GM21423 (cell line): ENCODE data around the gene CBX1.
"Not testable (repeated sequence)": the region's sequence is repeated elsewhere in the genome, so short reads cannot be mapped to it uniquely, and the experiment has no call there.

Experiments
- ATAC-seq: cut with Tn5 transposase; IDR thresholded peaks from one replicate; pipeline ENCODE4 v1.9.1; 2021; ENCODE audit warnings: mild to moderate bottlenecking, moderate library complexity; ENCODE audit not compliant: unreplicated experiment

Gene CBX1

DNA sequence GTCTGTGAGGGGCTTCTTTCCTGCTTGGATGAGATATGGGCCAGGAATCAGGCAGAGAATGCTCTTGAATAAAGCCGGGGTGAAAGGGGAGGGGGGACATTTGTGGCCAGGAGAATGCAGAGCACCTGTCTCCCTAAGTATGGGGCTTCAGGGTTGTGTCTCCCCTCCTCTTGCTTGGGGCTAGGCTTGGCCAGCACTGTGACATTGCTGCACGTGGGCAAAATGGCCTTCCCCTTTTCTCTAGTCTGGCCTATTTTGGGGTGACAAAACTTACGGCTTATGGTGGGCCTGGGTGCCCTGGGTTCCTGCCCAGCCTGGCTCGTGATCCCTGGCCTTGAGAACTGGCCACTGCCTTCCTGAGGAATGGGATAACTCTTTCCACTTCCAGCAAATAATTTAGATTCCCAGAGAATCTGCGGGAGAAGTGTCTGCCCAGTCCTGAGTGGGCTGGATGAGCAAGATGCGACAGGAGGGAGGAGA lies 47.5 kb downstream of the CBX1 start:
- ATAC-seq = no peak

DNA sequence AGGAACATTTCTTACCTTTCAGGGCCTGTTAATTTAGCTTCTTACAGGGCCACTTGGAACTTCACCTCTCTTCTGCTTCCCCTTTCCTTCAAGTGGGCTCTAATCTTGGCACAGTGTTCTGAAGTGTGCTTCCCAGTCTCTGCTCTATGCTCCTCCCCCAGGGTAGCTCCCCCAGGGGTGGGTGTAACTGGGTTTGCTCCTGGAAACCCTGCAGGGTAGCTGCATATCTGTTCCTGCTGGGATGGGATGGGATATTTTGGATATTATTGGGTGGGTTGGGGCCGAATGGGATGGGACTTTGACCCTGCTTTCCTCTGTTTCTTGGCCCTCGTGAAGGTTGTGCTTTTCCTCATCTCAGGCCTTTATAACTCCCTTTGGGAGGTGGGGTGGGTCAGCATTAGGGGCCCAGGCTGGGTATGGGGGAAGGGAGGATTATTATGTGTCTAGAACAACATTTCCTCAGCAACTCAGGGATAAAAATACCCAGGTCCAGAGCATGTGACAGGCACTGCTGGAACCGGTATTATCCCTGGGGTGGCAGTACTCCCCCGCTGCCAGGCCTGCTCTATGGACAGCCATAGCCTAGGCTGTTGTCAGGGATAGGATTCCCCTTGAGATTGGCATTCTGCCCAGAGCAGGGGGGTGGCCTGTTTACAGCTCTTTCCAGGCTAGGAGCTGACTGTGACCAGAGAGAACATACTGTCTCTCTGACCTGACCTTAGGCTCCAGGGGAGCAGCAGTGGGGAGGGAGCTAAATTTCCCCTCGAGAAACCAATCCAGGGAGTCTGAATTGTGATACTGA lies 48.1 kb downstream of the CBX1 start:
- no peak for ATAC-seq

DNA sequence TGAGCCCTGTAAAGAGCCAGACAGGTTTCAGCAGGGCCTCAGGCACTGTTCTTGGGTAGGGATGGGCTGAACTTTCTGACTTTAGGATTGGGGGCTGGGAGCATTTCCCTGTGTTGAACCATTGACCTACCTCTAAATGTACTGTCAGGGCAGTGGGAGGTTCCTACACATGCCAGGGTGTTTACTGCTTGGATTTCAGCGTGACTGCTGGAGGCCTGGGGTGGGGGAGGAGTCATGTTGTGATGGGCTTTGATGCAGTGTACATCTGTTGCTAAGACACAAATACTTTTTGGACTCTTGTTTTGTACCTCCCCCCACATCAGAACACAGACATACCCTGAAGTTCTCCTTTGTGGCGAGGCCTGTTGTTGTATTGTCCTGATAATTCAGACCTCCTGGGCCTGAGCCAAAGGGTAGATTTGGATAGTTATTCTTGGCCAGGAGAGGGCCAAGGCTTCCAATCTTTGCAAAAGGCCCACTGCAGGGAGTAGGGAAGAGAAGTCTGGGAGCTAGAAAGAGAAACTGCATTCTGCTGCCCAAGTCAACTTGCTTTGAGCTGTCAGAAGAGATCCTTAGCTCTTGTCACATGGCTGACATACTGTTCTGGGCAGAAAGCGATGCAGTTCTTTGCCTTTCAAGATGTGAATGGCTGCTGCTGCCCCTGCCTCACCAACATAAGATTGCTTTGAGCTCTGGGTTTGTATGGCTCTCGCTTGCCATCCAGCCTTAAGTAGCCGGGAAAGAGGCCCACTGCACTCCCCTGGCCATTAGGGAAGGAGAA lies 49.4 kb downstream of the CBX1 start:
- no peak for ATAC-seq

DNA sequence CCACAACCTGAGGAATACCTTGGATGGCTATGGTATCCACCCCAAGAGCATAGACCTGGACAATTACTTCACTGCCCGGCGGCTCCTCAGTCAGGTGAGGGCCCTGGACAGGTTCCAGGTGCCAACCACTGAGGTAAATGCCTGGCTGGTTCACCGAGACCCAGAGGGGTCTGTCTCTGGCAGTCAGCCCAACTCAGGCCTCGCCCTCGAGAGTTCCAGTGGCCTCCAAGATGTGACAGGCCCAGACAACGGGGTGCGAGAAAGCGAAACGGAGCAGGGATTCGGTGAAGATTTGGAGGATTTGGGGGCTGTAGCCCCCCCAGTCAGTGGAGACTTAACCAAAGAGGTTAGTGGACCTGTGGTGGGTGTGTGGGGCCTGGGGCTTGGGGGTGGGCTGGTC lies 50.0 kb downstream of the CBX1 start:
- ATAC-seq = no peak

DNA sequence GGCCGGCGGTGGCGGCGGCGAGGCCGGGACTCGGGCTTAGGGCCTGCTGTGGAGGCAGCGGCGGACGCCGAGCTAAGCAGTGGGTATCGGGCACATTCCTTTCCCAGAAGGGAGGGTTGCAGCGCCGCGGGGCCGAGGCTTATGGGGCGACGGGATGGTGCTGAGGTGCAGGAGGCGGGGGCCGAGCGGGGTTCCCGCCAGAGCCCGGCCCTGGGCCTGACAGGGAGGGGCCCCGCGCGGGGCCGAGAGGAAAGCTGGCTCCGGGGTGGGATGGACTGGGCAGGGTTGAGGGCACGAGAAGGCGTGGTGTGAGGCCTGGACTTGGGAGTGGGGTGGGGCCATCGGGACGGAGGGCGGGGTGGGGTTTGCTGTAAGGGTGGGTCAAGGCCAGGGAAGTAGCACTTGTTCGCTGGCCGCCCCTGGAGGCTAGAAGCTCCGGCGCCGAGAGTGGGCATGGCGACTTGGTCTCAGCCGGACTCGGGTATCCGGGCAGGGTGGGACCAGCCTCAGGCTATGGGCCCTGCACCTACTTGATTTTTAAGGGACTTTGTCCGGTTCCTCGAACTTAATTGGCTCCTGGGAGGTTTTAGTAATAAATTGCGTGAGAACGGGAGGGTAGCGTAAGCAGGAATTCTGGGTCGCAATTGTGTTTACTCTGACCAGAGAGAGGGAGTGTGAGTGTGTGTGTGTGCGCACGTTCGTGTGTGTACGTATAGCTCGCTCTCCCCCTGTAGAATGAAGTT lies 52.7 kb downstream of the CBX1 start:
- peak; percentile 31 for ATAC-seq

DNA sequence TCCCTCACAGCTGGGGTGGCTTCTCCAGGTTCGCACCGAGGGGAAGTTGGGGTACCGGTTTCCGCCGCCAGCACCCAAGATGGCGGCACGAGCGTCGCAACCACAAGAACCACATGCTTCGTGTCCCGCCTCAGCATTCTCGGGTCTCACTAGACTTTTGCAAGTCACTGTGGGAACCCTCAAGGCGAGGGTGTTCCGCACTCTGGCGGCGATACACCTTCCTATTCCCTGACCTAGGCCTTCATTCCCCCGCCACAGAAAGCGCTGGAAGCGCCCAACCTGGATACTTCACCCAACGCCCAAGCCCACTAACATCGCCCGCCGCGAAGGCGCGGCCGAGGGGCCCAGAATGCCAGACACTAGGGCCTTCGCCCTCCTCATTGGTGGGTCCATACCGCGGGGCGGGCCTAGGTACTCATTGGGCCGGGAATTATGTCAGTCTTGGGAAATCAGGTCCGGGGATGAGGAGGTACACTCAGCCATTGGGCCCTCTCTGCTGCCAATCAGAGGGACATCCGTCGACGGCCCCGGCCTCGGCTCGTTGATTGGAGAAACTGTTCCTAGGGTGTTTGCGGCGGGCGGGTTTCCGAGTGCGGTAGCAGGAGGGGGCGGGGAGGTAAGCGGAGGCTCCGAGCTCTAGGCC lies 53.4 kb downstream of the CBX1 start, which contains the start of gene NFE2L1:
TSS of gene NFE2L1 (plus strand) at position 619 of the 643 bp plus-strand sequence. CDS start 2,760 bp downstream, outside the sequence.
- peak; percentile 90 for ATAC-seq

DNA sequence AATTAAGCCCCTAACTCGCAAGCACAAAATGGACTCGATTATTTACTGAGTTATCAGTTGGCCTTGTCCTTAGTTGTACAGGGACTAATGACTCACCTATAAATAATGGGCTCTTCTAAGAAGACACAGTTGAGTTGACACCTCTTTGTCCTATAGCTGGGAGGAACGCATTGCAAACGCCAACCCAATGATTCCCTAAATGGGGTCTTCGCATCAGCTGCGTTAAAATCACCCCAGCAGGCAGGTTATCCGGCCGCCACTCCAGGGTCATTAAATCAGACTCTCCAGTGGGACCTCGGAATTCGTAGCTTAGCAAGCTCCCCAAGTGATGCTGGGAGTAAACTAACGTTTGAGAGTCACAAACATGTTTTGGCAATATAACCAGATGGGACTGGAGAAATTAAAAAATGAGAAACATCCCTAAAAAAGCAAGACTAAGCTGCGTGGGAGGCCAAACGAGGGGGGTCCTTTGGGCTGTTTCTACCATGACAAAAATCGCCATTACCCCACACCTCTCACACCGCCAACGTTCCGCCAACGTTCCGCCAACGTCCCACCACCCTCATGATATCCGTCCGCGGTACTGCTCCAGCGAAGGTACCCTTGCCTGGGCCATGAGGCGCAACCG lies 54.1 kb downstream of the CBX1 start:
- no peak for ATAC-seq

DNA sequence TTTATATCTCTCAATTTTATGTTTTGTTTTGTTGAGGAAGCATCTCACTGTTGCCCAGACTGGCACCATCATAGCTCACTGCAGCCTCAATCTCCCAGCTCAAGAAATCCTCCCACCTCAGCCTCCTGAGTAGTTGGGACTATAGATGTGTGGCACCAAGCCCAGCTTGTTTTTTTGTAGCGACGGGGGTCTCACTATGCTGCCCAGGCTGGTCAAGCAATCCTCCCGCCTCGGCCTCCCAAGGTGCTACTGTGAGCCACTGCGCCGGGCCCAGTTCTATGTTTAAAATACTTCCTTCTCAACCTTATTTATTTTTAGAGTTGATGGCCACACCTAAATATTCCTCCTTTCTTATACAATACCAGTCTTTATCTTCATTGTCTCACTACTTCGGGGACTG lies 55.0 kb downstream of the CBX1 start:
- no peak for ATAC-seq

DNA sequence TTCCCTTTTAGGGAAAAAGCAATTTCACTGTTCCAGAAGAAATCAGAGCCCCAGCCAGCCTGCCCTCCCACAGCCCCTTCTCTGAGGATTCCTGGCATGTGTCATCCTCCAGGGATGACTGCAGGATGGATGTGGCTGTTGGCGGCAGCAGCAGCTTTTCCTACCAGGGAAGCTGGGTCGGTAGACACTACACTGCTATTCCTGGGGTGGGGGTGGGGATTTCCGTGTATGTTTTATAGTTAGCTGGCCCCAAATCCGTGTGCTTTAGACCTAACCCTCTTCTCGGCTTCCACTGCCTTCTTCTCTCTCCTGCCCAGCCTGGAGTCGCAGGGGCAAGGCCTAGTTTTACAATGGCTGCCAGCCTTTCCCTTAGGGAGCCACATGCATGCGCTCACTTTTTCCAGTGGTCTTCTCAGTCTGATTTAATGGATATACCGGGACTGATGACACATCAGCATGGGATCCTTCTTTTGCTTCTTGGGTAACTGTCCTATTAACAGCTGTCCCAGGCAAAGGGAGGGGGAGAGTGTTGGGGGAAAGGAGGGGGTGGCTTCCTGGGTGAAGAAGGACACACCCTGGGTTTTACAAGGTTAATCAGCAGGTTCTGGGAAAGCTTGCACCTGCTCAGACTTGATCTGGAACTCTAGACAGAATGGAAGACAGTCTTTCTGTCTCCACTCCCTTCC lies 55.8 kb downstream of the CBX1 start:
- no peak for ATAC-seq

DNA sequence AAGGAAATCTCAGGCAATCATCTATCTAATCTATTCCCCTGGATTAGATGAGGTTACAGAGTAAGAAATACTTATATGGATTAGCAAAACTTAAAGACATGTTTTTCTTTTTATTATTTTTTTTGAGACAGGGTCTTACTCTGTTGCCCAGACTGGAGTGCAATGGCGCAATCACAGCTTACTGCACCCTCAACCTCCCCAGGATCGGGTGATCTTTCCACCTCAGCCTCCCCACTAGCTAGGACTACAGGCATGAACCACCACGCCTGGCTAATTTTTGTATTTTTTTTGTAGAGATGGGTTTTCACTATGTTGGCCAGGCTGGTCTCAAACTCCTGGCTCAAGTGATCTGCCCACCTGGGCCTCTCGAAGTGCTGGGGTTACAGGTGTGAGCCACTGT lies 56.4 kb downstream of the CBX1 start:
- ATAC-seq = no peak

DNA sequence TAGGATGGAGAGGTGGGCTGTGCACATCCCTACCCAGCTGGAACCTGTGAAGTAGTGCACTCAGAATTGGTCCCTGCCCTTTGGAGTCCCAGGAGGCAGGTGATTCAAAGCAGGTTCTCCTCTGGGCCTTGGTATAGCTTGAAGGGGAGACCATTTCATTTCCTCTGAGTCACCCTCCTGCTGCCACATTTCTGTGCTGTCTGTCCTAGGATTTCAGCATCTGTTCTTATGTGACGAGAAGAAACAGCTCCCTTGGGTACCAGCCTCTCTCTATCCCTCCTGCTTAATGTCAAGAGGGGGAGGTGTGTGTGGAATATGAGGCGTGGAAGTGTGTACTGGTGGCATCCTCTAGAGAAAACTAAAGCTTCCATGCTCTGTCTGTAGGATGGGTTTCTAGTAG lies 58.1 kb downstream of the CBX1 start:
- ATAC-seq = no peak

DNA sequence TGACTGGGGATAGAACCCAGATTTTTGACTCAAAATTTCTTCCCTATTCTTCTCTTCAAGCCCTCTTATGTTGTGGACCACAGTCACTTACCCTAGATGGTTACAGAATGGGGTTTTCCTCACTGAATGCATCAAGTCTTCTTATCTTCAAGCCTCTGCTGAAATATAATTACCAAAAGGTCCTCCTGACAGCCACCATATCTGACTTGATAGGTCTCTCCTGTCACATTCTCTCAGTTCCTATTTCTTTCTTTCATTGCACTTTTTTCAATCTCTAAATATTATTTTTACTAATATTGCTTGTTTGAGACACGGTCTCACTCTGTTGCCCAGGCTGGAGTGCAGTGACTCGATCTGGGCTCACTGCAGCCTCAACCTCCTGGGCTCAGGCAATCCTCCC lies 62.6 kb downstream of the CBX1 start:
- no peak for ATAC-seq

DNA sequence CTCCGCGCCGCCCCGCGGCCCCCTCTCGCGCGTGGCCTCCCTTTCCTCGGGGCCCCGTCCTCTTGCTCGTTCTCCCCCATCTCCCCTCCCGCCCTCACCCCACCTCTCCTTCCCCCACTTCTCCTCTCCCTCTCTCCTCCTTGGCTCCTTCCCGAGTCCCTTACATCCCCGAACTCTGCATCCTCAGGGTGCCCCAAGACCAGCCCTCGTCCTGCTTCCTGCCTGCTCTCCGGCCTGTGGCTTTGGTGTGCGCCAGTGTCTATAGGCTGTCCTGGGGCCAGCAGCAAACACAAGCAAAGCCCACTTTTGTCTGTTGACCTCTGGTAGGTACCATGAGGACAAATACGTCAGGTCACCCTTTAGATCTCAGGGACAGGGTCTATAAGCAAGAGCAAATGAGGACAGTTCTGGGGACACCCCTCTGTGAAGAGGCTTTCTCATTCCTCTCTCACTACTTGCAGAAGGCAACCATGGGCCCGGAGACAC lies 63.4 kb downstream of the CBX1 start:
- no peak for ATAC-seq

DNA sequence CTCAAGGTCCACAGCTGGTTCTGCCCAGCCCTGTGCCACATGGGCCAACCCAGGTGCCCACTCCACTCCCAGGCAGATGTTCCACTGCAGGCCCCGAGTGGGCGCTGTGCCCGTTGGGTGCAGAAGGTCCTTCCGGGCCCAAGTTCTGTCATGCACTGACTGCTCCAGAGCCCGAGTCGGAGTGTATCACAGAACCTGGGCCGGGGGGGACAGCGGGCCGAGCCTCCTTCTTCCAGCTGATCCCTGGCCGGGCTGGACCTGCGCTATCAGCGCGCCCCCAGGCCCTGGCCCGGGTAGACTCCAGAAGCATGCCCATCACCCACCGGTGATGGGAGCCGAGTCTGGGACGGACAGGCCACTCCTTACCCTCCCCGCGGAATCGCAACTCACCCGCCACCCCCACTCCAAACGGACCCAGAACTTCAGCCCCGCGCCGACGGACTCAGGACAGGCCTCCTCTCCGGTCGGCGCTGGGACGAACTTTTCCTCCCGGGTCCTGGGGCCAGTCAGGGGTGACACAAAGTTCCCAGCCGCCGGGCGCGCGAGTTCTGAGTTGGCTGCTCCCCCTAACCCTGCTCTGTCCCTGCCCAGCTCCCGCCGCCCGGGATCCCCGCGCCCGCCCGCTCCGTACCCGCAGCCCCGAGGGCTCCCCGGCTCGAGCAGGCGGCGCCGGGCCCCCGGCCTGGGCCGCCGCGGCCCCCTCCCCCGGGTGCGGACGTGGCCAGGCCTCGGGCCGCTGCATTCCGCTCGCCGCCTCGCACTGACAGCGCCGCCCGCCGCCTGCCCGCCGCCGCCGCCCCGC lies 64.0 kb downstream of the CBX1 start, which contains the start of gene COPZ2:
TSS of gene COPZ2 (minus strand) at position 762 of the 802 bp plus-strand sequence. CDS start at position 742, 20 bp downstream.
- ATAC-seq = no peak

DNA sequence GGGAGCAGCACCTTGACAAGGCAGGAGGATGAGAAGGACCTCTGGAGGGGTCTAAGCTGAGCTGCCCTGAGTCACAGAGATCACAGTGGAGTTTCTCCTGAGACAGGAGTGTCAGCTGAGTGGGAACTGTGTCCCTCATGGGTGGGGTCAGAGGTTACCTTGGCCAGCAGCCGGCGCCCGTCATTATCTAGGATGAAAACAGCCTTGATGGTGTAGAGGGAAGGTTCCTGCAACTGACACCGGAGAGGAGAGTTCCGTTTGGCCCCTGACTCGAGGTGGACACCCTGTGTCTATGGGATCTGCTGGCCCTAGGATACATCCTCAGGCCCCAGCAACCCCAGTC lies 64.6 kb downstream of the CBX1 start:
- ATAC-seq = no peak

DNA sequence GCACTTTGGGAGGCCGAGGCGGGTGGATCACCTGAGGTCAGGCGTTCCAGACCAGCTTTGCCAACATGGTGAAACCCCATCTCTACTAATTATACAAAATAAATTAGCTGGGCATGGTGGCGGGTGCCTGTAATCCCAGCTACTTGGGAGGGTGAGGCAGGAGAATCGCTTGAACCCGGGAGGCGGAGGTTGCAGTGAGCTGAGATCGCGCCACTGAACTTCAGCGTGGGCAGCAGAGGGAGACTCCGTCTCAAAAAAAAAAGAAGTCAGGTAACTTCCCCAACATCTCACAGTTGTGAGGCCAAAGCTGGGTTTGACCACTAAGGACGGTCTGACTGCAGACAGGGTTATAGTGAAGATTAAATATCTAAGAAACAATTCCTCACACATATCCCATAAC lies 66.5 kb downstream of the CBX1 start:
- not testable (repeated sequence) for ATAC-seq

DNA sequence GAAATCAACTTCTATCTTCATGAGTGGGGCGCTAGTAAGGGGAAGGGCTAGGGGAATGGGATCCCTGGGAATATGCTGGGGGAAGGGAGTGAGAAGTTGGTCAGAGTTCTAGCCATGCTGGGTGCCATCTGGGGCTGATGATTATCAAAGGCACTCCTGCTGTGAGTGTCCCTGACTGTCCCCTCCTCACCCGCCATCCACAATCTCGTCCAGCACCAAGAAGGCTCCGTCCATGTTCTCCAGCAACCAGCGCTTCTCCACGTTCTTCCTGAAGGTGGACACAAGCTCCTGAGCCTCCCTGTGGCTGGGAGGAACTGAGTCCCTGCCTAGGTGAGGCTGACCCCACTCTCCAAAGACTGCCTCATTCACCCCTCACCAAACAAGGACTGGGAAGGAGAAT lies 69.3 kb downstream of the CBX1 start:
- no peak for ATAC-seq

DNA sequence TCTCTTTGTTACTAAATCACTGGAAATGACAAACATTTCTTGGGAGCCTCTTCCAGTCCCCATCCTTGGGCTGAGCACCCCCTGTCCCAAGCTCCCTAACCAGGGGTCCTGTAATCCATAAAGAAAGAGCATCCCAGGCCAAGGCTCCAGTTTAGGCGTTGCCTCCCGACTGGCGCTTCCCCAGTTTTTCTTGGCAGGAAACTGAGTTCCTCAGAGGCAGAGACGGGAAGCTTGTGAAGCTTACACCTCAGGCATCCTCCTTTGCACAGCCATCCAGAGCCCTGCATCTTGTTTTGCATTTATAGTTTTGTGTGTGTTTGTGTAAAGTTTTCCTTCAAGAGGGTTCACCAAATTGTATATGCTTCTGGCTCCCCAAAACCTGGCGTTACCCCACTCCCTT lies 70.7 kb downstream of the CBX1 start:
- no peak for ATAC-seq

DNA sequence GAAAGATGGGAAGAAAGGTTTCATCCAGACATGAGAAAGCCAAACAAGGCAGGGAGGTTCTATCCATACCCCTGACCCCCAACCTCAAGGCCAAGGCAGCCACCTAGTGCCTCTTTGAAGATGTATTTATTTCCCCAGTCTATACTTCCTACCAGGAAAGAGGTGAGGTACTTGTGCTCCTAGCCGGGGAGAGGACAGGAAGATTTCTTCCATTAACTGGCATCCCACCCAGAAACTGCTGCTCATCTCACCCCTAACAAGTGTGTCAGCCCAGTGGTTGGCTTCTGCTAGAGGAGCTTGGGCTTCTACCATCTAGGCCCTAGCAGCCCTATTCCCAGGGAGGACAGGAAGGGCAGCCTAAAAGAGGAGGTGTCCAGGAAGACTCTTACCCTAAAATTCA lies 72.5 kb downstream of the CBX1 start:
- ATAC-seq = no peak
